HEK293 (cell line): ENCODE measurements around the gene TEDDM1.

ENCODE experiments used
- CTCF ChIA-PET: fragments of 350-600 bp; formaldehyde crosslinking; extraction: SDS; loops from one replicate; lab custom pipeline; 2021; ENCODE audit warnings: antibody characterized with exemption; lab: Yijun Ruan, JAX
- POLR2A ChIA-PET: fragments of 300-600 bp; formaldehyde crosslinking; extraction: SDS; loops from one replicate; lab custom pipeline; 2020; ENCODE audit warnings: antibody characterized with exemption, inconsistent platforms; lab: Yijun Ruan, JAX
- H3K27ac ChIP-seq: fragments of 200-500 bp; sonication (Bioruptor generic); 2 replicates; pipeline ENCODE4 v1.5.1; 2014; ENCODE audit warnings: low read depth, low read length, control low read depth, inconsistent platforms; ENCODE audit errors: extremely low read depth
- H3K36me3 ChIP-seq, 2 experiments: fragments of 200-500 bp in 1 of 2; sonication (Bioruptor generic) in 1 of 2; 1 replicate in 1 of 2; 2 replicates in 1 of 2; pipeline ENCODE4 v1.5.1; 2014 to 2017; ENCODE audit warnings: inconsistent platforms in 2 of 2, low read length in 2 of 2; ENCODE audit not compliant: control insufficient read depth in 2 of 2, insufficient read depth in 1 of 2
- H3K4me1 ChIP-seq: fragments of 200-500 bp; sonication (Bioruptor generic); 2 replicates; pipeline ENCODE4 v1.5.1; 2014; ENCODE audit warnings: mild to moderate bottlenecking, low read length, inconsistent platforms; ENCODE audit not compliant: control insufficient read depth, insufficient read depth
- H3K4me3 ChIP-seq: 2 replicates; pipeline ENCODE4 v1.5.1; 2011; ENCODE audit warnings: low read depth, mild to moderate bottlenecking, control low read depth, low read length, moderate library complexity
- H3K9me3 ChIP-seq: fragments of 200-500 bp; sonication (Bioruptor generic); 2 replicates; pipeline ENCODE4 v1.5.1; 2014; ENCODE audit warnings: low read depth, low read length, inconsistent platforms; ENCODE audit not compliant: control insufficient read depth, insufficient read depth
- GLI2 ChIP-seq: fragments of 450-650 bp; formaldehyde crosslinking; IDR thresholded peaks from 2 replicates; pipeline ENCODE4; 2017; ENCODE audit warnings: missing biosample characterization, missing genetic modification characterization, low read depth, borderline replicate concordance
- KLF10 ChIP-seq: fragments of 450-650 bp; IDR thresholded peaks from 2 replicates; pipeline ENCODE4 v1.5.1; 2018; ENCODE audit warnings: missing biosample characterization, mild to moderate bottlenecking, missing genetic modification characterization
- SCRT2 ChIP-seq: fragments of 450-650 bp; formaldehyde crosslinking; IDR thresholded peaks from 2 replicates; pipeline ENCODE4 v1.5.1; 2016; ENCODE audit warnings: missing biosample characterization, missing genetic modification characterization
- YY2 ChIP-seq: fragments of 450-650 bp; formaldehyde crosslinking; IDR thresholded peaks from 2 replicates; pipeline ENCODE4 v1.5.1; 2016; ENCODE audit warnings: missing biosample characterization, missing genetic modification characterization
- ZBTB48 ChIP-seq: fragments of 450-650 bp; formaldehyde crosslinking; IDR thresholded peaks from 2 replicates; pipeline ENCODE4 v1.5.1; 2016; ENCODE audit warnings: missing biosample characterization, missing genetic modification characterization
- ZBTB7A ChIP-seq: fragments of 450-650 bp; formaldehyde crosslinking; IDR thresholded peaks from 2 replicates; pipeline ENCODE4 v1.5.1; 2016; ENCODE audit warnings: low read depth, missing biosample characterization, missing genetic modification characterization
- ZFP41 ChIP-seq: fragments of 450-650 bp; formaldehyde crosslinking; IDR thresholded peaks from 2 replicates; pipeline ENCODE4 v1.5.1; 2016; ENCODE audit warnings: missing biosample characterization, missing genetic modification characterization, borderline replicate concordance
- ZNF10 ChIP-seq: fragments of 450-650 bp; formaldehyde crosslinking; IDR thresholded peaks from 2 replicates; pipeline ENCODE4 v1.5.1; 2017; ENCODE audit warnings: missing biosample characterization, missing genetic modification characterization
- ZNF121 ChIP-seq: fragments of 450-650 bp; formaldehyde crosslinking; IDR thresholded peaks from 2 replicates; pipeline ENCODE4 v1.5.1; 2016; ENCODE audit warnings: missing biosample characterization, missing genetic modification characterization
- ZNF223 ChIP-seq: fragments of 450-650 bp; formaldehyde crosslinking; IDR thresholded peaks from 2 replicates; pipeline ENCODE4 v1.5.1; 2016; ENCODE audit warnings: missing biosample characterization, missing genetic modification characterization
- ZNF341 ChIP-seq: fragments of 450-650 bp; formaldehyde crosslinking; IDR thresholded peaks from 2 replicates; pipeline ENCODE4; 2016; ENCODE audit warnings: low read depth, missing biosample characterization, missing genetic modification characterization
- ZNF37A ChIP-seq: fragments of 450-650 bp; IDR thresholded peaks from 2 replicates; pipeline ENCODE4 v1.5.1; 2018; ENCODE audit warnings: missing biosample characterization, missing genetic modification characterization
- ZNF394 ChIP-seq: fragments of 450-650 bp; formaldehyde crosslinking; IDR thresholded peaks from 2 replicates; pipeline ENCODE4 v1.5.1; 2016; ENCODE audit warnings: missing biosample characterization, missing genetic modification characterization, mild to moderate bottlenecking, moderate library complexity, borderline replicate concordance
- ZNF621 ChIP-seq: fragments of 450-650 bp; formaldehyde crosslinking; IDR thresholded peaks from 2 replicates; pipeline ENCODE4 v1.5.1; 2017; ENCODE audit warnings: missing biosample characterization, missing genetic modification characterization
- ZNF629 ChIP-seq: fragments of 450-650 bp; formaldehyde crosslinking; IDR thresholded peaks from 2 replicates; pipeline ENCODE4 v1.5.1; 2017; ENCODE audit warnings: missing biosample characterization, missing genetic modification characterization
- ZNF670 ChIP-seq: fragments of 450-650 bp; formaldehyde crosslinking; IDR thresholded peaks from 2 replicates; pipeline ENCODE4 v1.5.1; 2016; ENCODE audit warnings: missing biosample characterization, missing genetic modification characterization, low read depth
- ZNF701 ChIP-seq: fragments of 450-650 bp; formaldehyde crosslinking; IDR thresholded peaks from 2 replicates; pipeline ENCODE4 v1.5.1; 2016; ENCODE audit warnings: missing biosample characterization, missing genetic modification characterization
- ZNF776 ChIP-seq: fragments of 450-650 bp; formaldehyde crosslinking; IDR thresholded peaks from 2 replicates; pipeline ENCODE4 v1.5.0; 2017; ENCODE audit warnings: missing biosample characterization, missing genetic modification characterization, borderline replicate concordance
- TF ChIP-seq, protein P1 (sequence below): IDR thresholded peaks from 2 replicates; pipeline ENCODE4 v1.6.1; 2011; ENCODE audit warnings: mild to moderate bottlenecking, low read depth, low read length, borderline replicate concordance
- TF ChIP-seq, protein P2 (sequence below): fragments of 450-650 bp; formaldehyde crosslinking; IDR thresholded peaks from 2 replicates; pipeline ENCODE4 v1.5.1; 2016; ENCODE audit warnings: missing biosample characterization, missing genetic modification characterization
- TF ChIP-seq, protein P3 (sequence below): fragments of 450-650 bp; formaldehyde crosslinking; IDR thresholded peaks from 2 replicates; pipeline ENCODE4 v1.5.1; 2016; ENCODE audit warnings: missing biosample characterization, missing genetic modification characterization, borderline replicate concordance
- TF ChIP-seq, protein P4 (sequence below): fragments of 450-650 bp; formaldehyde crosslinking; IDR thresholded peaks from 2 replicates; pipeline ENCODE4 v1.5.1; 2016; ENCODE audit warnings: missing biosample characterization, missing genetic modification characterization

TEDDM1 gene

DNA sequence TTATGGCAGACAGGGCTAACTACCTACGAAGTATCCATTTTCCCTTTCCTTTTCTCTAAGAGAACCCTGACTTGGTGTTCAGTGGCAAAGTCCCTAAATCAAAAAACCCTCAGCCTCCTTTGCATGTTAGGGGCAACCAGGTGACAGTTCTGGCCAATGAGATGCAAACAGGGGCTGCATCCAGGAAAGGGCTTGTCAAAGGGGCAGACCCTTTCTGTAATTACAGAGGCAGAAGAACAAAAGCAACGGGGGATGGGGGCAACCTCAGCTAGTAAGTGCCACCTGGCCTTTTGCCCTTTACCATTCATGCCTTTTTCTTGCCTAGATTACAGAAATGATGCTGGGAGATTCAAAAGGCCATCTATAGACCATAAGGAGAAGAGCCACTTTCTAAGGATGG, 43.3 kb downstream of the TEDDM1 start:
- Histone ChIP-seq H3K4me1 (no peaks in the 10 kb centered on the region), H3K4me3 (no peak overlapping the region), H3K27ac (no peak overlapping the region), H3K36me3 (no peaks in the 10 kb centered on the region), H3K9me3 (no peaks in the 10 kb centered on the region)
- TF ChIP-seq SCRT2 (tag by site-specific recombination) = no peak
- TF ChIP-seq ZBTB48 = no peak
- TF ChIP-seq ZNF10 (tag by site-specific recombination) = no peak
- TF ChIP-seq, protein P1, sequence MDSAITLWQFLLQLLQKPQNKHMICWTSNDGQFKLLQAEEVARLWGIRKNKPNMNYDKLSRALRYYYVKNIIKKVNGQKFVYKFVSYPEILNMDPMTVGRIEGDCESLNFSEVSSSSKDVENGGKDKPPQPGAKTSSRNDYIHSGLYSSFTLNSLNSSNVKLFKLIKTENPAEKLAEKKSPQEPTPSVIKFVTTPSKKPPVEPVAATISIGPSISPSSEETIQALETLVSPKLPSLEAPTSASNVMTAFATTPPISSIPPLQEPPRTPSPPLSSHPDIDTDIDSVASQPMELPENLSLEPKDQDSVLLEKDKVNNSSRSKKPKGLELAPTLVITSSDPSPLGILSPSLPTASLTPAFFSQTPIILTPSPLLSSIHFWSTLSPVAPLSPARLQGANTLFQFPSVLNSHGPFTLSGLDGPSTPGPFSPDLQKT = no peak
- no peak for TF ChIP-seq ZBTB7A (tag by site-specific recombination)
- TF ChIP-seq ZNF121 (tag by site-specific recombination) = no peak
- TF ChIP-seq, protein P2, sequence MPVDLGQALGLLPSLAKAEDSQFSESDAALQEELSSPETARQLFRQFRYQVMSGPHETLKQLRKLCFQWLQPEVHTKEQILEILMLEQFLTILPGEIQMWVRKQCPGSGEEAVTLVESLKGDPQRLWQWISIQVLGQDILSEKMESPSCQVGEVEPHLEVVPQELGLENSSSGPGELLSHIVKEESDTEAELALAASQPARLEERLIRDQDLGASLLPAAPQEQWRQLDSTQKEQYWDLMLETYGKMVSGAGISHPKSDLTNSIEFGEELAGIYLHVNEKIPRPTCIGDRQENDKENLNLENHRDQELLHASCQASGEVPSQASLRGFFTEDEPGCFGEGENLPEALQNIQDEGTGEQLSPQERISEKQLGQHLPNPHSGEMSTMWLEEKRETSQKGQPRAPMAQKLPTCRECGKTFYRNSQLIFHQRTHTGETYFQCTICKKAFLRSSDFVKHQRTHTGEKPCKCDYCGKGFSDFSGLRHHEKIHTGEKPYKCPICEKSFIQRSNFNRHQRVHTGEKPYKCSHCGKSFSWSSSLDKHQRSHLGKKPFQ (tag by site-specific recombination) = no peak
- no peak for TF ChIP-seq ZNF670 (tag by site-specific recombination)
- TF ChIP-seq YY2 (tag by site-specific recombination) = no peak
- no peak for TF ChIP-seq ZNF629
- TF ChIP-seq ZNF223 (tag by site-specific recombination) = no peak
- TF ChIP-seq ZNF37A = no peak
- no peak for TF ChIP-seq GLI2
- no peak for TF ChIP-seq ZNF776 (tag by site-specific recombination)
- TF ChIP-seq ZNF701 = no peak
- TF ChIP-seq ZNF341 = no peak
- CTCF ChIA-PET = no interaction called here
- POLR2A ChIA-PET = no interaction called here

DNA sequence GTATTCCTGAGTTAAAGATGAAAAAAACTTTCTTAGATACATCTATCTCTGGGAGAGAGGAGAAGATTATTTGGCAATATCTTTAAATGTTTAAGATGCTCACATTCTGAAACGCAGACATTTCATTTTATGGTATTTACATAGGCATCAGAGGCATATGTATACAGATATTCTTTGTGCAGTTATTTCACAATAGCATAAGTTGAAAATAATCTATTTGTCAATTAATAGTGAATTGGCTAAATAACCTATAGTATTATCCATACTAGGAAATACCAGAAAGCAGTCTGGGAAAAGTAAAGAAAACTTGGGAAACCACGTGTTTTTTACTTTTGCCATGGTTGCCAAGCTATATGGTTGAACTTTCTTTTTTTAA, 44.8 kb downstream of the TEDDM1 start:
- CTCF ChIA-PET = interaction anchor here (1.4 kb wide), 1 partner anchor 213 kb away, joined by 4 read pairs; no protein-coding TSS in a partner anchor

DNA sequence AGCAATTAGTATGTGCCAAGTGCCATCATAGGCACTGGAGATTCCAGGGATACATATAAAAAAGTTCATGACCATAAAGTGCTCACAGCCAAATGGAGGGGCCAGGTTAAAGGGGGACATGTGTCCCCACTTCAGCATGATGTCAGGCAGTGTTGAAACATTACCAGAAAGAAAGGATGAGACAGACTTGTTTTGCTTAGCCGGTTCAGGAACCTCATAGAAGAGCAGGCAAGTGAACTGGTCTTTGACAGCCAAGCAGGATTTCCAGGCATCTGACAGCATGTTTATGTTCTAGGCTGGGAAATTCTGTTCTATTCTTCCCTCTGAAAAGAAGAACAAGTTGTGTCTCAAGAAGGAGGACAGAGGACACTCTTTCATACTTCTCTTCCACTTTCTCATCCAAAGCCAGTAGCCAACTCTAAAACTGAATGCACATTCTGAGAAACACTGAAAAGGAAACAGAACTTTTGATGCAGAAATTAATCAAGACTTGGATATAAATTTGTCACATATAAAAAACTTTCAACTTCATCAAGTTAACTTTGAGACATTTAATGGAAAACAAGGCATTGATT, 48.6 kb downstream of the TEDDM1 start:
- Histone ChIP-seq H3K4me3 (no peak overlapping the region), H3K27ac (no peak overlapping the region), H3K36me3 (no peaks in the 10 kb centered on the region), H3K9me3 (no peaks in the 10 kb centered on the region)
- CTCF ChIA-PET = interaction anchor here (0.6 kb wide), 1 partner anchor 71 kb away, joined by 3 read pairs; no protein-coding TSS in a partner anchor
- TF ChIP-seq ZNF394 (tag by site-specific recombination) = no peak
- TF ChIP-seq ZFP41 = no peak
- TF ChIP-seq, protein P3, sequence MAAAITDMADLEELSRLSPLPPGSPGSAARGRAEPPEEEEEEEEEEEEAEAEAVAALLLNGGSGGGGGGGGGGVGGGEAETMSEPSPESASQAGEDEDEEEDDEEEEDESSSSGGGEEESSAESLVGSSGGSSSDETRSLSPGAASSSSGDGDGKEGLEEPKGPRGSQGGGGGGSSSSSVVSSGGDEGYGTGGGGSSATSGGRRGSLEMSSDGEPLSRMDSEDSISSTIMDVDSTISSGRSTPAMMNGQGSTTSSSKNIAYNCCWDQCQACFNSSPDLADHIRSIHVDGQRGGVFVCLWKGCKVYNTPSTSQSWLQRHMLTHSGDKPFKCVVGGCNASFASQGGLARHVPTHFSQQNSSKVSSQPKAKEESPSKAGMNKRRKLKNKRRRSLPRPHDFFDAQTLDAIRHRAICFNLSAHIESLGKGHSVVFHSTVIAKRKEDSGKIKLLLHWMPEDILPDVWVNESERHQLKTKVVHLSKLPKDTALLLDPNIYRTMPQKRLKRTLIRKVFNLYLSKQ (tag by site-specific recombination) = no peak
- TF ChIP-seq ZNF621 = no peak
- no peak for TF ChIP-seq KLF10 (tag by site-specific recombination)
- TF ChIP-seq, all 188 proteins: peak for 0
- POLR2A ChIA-PET = no interaction called here
- H3K4me1 ChIP-seq = no peaks in the 10 kb centered on the region

More for the DNA sequence above, 44.8 kb downstream of the TEDDM1 start:
- Histone ChIP-seq H3K4me3 (no peak overlapping the region), H3K9me3 (no peaks in the 10 kb centered on the region), H3K36me3 (no peaks in the 10 kb centered on the region), H3K4me1 (no peaks in the 10 kb centered on the region), H3K27ac (no peak overlapping the region)
- TF ChIP-seq, protein P4, sequence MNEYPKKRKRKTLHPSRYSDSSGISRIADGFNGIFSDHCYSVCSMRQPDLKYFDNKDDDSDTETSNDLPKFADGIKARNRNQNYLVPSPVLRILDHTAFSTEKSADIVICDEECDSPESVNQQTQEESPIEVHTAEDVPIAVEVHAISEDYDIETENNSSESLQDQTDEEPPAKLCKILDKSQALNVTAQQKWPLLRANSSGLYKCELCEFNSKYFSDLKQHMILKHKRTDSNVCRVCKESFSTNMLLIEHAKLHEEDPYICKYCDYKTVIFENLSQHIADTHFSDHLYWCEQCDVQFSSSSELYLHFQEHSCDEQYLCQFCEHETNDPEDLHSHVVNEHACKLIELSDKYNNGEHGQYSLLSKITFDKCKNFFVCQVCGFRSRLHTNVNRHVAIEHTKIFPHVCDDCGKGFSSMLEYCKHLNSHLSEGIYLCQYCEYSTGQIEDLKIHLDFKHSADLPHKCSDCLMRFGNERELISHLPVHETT (tag by site-specific recombination) = no peak
- POLR2A ChIA-PET = no interaction called here
